HG03060 (cell line): ENCODE data around the gene C10orf71.

Experiments used
- ATAC-seq: cut with Tn5 transposase; IDR thresholded peaks from one replicate; pipeline ENCODE4 v1.9.1; 2021; ENCODE audit warnings: low read depth, moderate number of reproducible peaks; ENCODE audit not compliant: unreplicated experiment

The C10orf71 gene, protein sequence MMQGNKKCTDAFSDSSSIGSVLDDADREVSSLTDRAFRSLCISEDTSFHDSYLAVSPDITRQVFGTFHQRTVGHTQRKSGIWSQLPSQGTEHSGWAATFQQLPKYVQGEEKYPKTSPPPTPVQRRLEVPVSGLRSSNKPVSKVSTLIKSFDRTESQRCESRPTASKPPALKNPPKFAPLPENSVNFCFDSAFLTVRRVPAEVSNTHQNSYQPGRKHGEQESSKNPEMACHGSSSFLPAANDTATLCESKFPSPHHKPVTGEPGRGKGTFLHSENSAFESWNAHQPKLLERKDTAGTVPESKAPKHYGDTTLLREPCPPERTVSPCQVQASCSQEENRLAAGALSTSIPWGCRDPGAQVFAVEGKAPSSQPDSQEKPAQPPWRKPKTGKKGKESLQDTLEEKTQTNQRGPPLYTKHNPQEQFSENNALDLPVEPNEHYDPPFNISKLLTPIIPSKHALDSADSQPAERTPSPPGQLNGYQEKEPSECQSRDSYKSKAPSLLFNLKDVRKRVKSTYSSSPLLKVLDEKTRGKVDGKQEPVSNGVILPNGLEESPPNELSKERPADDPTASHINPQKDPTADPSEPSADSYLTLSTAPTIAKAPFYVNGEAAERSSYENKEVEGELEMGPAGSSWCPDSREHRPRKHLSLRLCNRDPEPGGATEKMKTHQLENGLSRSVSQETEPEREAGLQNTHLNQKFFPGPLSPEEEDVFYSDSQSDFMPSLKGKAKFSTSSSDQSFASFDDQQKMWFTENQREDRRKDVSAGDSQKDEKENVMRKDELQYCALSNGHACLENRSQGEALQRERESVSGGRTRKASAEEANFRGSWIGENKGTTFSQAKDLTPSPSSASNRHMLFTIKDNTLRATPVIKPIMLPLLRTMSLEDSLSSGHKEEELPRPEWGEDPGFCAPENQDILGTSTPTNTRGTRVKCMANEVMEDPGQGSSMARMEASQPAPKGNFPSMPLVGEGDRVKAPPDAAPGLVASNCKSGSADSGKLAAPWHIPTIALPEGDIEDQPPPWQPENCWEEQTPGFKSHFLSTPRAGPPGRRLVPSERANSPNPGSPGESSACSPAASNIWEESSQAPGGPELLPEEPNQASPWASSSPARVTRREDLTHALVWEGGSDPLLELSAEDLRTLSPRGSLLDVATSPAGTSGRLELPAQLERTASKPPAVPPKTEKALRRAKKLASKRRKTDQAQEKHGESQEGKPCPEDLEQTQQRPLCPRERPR (N-terminal part only)

DNA sequence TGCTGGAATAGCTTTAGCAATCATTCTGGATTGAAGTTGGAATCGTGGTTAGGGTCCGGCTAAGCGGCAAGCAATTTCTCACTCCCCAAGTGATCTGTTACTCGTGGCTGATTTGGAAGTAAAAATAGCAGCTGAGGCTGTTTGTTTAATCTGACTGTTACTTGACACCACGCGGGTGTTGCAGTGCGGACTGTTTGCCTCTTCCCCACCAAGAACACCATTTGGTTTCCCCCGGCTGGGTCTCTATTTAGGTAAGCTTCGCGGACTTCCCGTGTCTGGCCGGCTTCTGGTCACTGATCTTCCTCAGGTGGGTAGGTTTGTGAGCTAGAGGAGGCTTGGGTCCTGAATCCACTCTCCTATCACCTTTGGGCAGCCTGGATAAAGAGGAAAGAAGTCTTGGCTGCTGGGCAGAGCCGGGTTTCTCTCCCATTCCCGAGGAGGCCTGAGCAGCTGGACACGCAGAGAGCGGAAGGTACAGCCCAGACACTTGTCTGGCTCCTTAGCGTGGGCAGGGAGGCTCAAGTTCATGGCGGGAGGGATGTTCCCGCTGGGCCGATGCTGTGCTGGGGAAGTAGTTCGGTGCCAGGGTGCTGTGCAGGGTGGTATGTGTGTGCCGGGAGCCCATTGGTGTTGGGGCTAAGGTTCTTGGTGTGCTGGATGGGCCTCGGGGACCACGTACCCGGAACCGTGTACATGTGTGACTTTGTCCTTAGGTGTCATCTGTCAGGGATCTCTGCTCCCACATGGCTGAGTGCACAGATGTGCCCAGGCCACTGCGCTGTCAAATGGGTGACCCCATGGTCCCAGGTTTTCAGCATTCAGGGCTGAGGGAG is at the start of gene C10orf71:
C10orf71 (plus strand) TSS at position 188 of the 833 bp plus-strand sequence. CDS start 23,376 bp downstream, outside the sequence.
- ATAC-seq, result no peak

DNA sequence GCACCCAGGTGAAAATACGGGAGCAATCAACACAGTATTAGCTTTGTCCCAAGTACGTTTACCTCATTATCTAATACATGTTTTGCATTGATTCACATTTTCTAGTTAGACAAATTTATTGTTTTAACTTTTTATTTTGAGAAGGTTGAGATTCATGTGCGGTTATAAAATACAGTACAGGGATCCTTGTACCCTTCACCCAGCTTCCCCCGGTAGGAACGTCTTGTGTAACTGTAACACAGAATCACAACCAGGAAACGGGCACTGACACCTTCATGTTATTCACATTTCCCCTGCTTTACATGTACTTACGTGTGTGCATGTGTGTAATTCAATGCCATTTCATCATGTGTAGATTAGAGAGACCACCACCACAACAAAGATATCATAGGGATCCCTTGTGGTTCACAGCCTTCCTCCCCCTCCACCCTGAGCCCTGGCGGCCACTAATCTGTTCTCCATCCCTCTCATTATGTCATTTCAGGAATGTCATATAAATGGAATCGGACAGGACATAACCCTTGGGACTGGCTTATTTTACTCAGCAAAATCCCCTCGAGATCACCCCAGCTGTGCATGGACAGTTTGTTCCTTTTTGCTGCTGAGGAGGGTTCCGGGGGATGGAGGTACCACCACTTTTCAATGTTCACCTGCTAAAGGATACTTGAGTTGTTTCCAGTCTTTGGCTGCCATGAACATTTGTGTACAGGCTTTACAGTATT is 46.5 kb upstream of the C10orf71 start:
- ATAC-seq, result no peak

DNA sequence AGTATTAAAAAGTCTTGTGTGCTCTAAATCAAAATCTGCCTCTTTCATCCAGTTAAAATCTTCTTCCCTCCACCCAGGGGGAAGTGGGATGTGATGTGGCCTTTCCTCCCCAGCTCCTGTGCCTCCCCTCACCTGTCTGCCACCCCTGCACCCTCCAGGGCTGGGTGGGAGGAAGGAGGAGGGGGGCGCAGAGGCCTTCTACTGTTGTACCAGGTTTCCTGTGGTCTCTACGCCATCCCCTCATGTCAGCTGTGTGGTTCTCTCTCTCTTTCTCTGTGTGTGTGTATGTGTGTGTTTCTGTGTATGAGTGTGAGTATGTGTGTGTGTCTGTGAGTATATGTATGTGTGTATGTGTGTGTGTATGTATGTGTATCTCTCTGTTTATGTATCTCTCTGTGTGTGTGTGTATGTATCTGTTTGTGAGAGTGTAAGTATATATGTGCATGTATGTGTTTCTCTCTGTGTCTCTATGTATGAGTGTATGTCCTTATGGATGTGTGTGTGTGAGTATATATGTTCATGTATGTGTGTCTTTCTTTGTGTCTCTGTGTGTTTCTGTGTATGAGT is 45.5 kb upstream of the C10orf71 start:
- no peak for ATAC-seq

DNA sequence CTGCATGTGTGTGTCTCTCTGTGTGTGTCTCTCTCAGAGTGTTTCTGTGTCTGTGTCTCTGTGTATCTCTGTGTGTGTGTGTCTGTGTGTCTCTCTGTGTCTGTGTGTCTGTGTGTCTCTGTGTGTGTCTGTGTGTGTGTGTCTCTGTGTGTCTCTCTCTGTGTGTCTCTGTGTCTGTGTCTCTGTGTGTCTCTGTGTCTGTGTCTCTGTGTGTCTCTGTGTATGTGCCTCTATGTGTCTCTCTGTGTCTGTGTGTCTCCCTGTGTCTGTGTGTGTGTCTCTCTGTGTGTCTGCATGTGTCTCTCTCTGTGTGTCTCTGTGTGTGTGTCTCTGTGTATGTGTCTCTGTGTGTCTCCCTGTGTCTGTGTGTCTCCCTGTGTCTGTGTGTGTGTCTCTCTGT is 44.8 kb upstream of the C10orf71 start:
- no peak for ATAC-seq

DNA sequence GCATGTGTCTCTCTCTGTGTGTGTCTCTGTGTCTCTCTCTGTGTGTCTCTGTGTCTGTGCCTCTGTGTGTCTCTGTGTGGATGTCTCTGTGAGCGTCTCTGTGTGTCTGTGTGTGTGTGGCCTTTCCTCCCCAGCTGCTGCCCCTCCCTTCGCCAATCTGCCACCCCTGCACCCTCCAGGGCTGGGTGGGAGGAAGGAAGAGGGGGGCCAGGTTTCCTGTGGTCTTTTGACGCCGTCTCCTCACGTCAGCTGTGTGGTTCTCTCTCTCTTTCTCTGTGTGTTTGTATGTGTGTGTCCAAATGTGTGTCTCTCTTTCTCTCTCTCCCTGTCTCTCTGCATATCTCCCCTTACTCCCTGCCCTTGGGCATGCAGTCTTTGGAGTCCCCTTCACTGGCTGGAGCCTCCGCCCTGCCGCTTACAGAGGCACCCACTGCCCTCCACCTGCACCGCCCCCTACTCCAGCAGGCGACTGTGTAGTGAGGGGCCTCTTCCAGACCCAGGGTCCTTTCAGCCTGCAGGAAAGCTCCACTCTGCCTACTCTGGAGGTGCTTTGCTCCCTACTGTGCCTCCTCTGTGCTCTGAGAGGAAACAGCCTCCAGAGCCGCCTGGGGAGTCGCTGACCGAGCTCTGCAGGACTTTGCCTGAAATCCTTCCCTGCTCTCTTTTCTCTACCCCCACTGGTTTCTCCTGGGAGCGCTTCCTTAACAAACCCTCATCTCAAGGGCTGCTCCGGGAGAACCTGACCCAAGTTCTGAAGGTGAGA is 44.2 kb upstream of the C10orf71 start:
- no peak for ATAC-seq

DNA sequence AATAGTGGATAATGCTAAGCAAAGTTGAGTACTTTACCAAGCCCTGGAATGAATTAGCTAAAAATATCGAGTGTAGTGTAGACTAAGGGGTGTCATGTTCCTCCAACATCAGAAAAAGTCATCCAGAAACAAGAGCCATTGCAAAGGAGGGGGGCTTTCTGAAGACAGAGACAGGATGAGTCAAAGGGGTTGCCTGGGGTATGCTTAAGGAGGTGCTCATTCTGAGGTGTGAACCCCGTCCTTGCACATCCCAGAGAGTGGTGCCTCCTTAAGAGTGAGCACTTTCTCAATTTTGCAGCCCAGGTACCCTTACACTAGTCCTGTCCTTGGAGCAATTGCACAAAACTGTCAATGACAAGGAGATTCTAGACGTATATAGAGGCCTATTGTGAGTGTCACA is 43.1 kb upstream of the C10orf71 start:
- no peak for ATAC-seq

DNA sequence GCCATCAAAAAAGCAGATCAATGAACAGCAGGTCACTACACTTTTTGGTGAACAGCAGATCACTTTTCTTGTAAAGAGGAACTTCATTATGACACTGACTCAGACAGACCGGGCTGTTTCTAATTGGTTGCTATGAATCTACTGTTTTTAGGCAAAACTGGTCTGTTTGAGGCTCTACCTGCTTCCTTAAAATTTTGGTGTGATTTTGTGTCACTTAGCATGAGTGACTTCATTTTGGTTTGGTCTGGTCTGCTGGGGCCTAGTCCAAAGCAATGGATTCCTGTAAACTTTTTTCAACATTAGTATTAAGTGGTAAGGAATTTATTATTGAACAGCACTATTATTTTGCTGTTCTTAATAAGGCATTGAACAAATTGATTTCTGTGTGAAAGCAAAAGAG is 41.8 kb upstream of the C10orf71 start:
- ATAC-seq, result no peak

DNA sequence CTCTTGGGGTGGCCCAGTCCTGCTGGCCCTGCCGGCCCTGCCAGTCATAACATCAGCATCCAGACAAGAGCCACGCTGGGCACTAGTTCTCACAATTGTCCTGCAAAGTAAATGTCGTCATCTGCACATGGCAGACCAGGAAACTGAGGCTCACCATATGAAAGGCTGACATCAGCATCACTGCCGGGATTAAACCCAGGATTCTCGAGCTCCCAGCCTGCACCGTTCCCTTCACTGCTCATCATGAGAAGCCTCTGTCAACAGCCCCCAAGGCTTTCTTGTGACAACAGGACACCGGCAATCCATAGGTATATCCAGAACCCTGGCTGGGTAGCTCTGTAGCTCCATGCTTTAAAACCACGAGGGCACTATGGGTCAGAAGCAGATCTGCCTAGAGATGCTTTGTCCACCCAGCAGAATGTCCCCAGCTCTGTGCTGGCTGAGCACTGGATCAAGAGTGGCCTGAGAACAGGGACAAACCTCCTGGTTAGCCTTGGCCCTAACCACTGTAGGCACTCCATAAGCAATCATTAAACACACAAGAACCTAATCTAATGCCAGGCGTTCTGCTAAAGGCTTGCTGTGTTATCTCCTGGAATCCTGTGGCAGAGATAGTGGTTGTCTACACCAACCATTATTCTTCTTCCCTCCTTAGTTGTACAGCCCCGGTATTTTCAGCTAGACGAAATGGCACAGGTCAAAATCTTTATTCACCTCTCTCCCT is 41.2 kb upstream of the C10orf71 start:
- no peak for ATAC-seq

DNA sequence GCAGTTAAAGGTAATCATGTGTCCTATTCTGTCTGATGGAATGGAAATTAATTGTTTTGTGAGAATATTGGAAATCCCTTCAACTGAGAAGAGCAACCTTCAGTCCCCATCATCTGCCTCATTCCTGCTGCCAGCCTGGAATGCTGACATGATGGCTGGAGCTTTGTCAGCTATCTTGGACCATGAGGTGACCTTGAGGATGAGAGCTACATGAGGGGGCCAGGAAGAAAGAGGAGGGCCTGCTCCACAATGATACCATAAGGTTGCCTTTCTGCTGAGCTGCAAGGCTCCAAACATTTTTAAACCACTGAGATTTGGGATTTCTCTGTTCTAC is 40.7 kb upstream of the C10orf71 start:
- no peak for ATAC-seq

DNA sequence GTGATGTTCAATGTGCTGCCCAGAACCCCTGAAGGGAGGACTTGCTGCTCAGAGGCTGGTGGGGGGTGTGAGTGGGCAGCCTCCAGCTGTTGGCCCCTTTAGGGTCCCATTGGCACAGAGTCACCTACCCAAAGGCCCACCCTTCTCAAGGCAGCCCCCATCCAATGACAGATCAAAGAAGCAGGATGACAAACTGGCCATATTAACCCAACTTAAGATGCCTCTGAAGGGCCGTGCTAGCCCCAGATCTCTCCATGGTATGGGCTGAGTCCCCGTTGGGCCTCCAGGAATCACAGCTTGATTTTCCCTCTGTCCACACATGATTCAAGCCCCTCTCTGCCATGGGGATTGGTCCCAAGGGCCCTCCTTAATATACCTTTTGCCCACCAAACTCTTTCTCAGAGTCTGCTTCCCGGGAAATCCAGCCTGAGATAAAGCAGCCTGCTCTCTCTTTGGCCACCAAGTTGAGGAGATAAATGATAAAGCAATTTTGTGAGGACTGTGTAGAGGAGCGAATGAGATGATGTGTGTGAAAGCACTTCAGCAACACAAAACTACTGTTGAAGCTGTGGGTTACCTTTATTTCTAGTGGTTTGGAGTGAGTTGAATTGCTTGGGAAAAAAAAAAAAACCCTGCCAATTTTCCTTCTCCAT is 38.2 kb upstream of the C10orf71 start:
- no peak for ATAC-seq

DNA sequence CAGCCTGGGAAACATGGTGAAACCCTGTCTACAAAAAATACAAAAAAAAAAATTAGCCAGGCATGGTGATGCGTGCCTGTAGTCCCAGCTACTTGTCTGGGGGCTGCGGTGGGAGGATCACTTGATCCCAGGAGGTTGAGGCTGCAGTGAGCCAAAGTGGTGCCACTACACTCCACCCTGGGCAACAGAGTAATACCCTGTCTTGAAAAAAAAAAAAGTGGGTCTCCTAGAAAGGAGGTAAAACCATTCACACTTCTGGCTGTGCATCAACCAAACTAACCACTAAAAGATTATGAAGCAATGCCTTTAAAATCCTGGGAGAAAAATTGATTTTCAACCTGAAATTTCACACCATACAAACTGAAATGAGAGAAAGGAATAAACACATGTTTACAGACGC is 35.4 kb upstream of the C10orf71 start:
- ATAC-seq, result no peak

DNA sequence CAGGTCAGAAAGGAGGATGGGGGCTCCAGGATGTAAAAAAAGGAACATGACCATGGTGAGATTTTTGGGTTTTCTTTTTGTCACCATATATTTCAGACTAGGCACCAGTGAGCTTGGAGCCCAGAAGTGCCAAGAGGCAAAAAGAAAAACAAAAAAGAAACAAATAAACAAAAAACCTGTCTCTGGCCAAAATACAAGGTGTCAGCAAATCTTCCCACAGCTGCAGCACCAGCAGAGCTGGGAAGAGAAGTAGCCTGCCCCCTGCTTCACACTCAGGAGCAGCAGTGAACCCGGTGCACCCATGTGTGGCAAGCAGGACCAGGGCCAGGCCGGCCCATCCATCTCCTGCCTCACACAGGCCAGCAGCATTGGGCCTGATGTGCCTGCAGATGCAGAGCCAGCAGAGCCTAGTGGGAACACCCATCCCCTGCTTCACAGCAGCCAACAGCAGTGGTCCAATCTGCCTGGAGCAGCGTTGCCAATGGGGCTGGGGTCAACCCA is 34.7 kb upstream of the C10orf71 start:
- ATAC-seq, result no peak

DNA sequence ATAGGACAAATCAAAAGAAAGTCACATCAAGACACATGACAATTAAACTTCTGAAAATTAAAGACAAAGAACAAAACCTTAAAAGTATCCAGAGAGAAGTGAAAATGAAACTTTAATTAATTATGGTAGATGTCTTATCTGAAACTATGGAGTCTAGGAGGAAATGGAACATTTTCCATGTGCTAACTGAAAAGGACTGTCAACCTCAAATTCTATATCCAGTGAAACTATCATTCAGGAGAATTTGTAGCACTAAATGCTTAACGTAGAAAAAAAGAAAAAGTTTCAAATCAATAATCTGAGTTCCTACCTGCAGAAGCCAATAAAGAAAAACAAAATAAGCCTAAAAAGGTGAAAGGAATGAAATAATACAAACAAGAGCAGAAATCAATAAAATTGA is 33.1 kb upstream of the C10orf71 start:
- ATAC-seq, result no peak

DNA sequence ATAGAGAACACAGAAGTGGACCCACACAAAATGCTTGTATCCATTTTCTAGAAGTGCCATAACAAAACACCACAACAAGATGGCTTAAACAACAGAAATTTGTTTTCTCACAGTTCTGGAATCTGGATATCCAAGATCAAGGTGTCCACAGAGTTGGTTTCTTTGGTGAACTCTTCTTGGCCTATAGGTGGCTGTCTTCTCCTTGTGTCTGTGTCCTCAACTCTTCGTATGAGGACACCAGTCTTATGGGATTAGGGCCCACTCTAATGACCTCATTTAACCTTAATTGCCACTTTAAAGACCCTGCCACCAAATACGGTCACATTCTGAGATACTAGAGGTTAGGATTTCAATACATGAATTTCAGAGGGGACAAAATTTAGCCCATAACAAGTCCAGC is 30.8 kb upstream of the C10orf71 start:
- ATAC-seq, result no peak

DNA sequence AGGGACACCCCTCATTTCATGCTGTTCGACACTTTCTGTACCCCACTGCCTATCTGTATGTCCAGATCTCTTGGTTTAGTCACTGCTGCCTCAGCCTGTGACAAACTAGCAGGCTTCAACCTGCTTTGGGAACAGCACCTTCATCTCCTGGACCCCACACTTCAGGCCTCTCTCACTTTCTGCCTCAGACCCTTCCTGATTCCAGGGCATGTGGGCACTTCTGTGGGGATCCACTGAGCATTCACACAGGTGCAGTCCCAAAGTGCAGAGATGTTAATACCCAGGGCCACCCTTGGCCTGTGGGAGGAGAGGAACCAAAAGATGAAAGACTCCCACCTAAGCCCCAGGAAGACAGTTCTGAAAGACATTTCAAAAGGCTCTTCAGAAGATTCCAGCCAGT is 29.4 kb upstream of the C10orf71 start:
- ATAC-seq, result no peak

DNA sequence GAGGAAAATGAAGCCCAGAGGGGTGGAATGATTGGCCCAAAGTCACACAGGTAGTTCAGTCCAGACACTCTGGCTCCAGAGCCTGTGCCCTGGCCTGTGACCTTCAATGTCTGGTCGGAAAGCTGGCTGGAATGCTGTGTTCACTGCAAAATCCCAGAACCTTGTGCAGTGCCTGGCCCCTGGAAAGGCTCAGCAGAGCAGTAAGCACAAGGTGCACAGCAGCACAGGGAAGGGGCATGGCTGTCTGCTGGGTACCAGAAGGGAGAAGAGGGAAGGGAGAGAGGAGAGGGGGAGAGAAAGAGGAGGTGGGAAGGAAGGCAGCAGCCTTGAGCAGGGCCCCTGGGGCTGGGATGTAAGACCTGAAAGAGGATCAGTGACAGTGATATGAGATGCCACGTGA is 28.4 kb upstream of the C10orf71 start:
- ATAC-seq, result no peak

DNA sequence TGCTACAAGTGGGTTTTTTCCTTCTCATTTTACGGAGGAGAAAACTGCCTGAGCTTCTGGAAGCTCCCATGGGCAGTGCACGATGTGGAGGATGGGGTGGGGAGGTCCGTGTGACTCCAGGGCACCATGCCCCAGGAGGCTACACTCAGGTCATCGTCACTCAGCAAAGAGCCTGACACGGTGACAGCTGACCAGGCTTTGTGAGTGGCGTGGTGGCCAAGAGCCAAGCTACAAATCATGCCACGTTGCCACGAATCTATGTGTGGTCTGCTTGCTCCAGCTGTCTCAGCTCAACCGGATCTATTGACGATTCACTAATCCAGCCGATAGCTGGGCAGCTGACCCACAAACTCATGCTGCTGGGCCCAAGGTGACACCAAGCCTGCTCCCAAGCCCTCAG is 27.6 kb upstream of the C10orf71 start:
- ATAC-seq, result no peak
